ENCODE results near the gene AGMO.
"Not testable (repeated sequence)": the region's sequence is repeated elsewhere in the genome, so short reads cannot be mapped to it uniquely, and the experiment has no call there.

Gene AGMO

GRCh38 chr7:15306296-15306695 lies 255.5 kb downstream of the AGMO start:
- DNase-seq, result no peak

- no peak for DNase-seq
Observed at GRCh38 chr7:15305002-15305600, 256.7 kb downstream of the AGMO start.

GRCh38 chr7:15303357-15303756 lies 258.5 kb downstream of the AGMO start:
- no peak for DNase-seq

GRCh38 chr7:15300986-15301385 lies 260.8 kb downstream of the AGMO start:
- DNase-seq, result not testable (repeated sequence)

GRCh38 chr7:15292138-15292537 lies 269.7 kb downstream of the AGMO start:
- no peak for DNase-seq

GRCh38 chr7:15291699-15292098 lies 270.1 kb downstream of the AGMO start:
- DNase-seq, result no peak

- DNase-seq, result no peak
Observed at GRCh38 chr7:15288741-15289140, 273.1 kb downstream of the AGMO start.

GRCh38 chr7:15284396-15284795 lies 277.4 kb downstream of the AGMO start:
- DNase-seq, result no peak

- no peak for DNase-seq
Observed at GRCh38 chr7:15280078-15280733, 281.6 kb downstream of the AGMO start.

GRCh38 chr7:15279640-15280039 lies 282.2 kb downstream of the AGMO start:
- DNase-seq, result no peak

GRCh38 chr7:15257689-15258088 lies 304.1 kb downstream of the AGMO start:
- no peak for DNase-seq

- DNase-seq, result no peak
Observed at GRCh38 chr7:15252181-15252580, 309.6 kb downstream of the AGMO start.

- DNase-seq, result no peak
Observed at GRCh38 chr7:15248514-15248913, 313.3 kb downstream of the AGMO start.

- no peak for DNase-seq
Observed at GRCh38 chr7:15245831-15246230, 316.0 kb downstream of the AGMO start.

- DNase-seq, result no peak
Observed at GRCh38 chr7:15239801-15240200, 322.0 kb downstream of the AGMO start.

- no peak for DNase-seq
Observed at GRCh38 chr7:15236952-15237351, 324.9 kb downstream of the AGMO start.

- no peak for DNase-seq
Observed at GRCh38 chr7:15234431-15234830, 327.4 kb downstream of the AGMO start.

GRCh38 chr7:15228831-15229230 lies 333.0 kb downstream of the AGMO start:
- DNase-seq, result no peak

GRCh38 chr7:15225981-15226380 lies 335.8 kb downstream of the AGMO start:
- no peak for DNase-seq

- no peak for DNase-seq
Observed at GRCh38 chr7:15219758-15220157, 342.1 kb downstream of the AGMO start.

- no peak for DNase-seq
Observed at GRCh38 chr7:15218261-15218660, 343.6 kb downstream of the AGMO start.

- no peak for DNase-seq
Observed at GRCh38 chr7:15215616-15216015, 346.2 kb downstream of the AGMO start.

- DNase-seq, result no peak
Observed at GRCh38 chr7:15214976-15215375, 346.8 kb downstream of the AGMO start.

- DNase-seq, result no peak
Observed at GRCh38 chr7:15213093-15213492, 348.7 kb downstream of the AGMO start.

- DNase-seq, result no peak
Observed at GRCh38 chr7:15209429-15209828, 352.4 kb downstream of the AGMO start.

Measured in activated CD4-positive, CD25-positive, alpha-beta regulatory T cell (primary cell).